GM21447 (cell line): Measurements from ENCODE around the gene LRP8.
"Not testable (repeated sequence)": the region's sequence is repeated elsewhere in the genome, so short reads cannot be mapped to it uniquely, and the experiment has no call there.

Experiments
- ATAC-seq: cut with Tn5 transposase; IDR thresholded peaks from one replicate; pipeline ENCODE4 v1.9.1; 2021; ENCODE audit not compliant: unreplicated experiment

LRP8 gene

DNA sequence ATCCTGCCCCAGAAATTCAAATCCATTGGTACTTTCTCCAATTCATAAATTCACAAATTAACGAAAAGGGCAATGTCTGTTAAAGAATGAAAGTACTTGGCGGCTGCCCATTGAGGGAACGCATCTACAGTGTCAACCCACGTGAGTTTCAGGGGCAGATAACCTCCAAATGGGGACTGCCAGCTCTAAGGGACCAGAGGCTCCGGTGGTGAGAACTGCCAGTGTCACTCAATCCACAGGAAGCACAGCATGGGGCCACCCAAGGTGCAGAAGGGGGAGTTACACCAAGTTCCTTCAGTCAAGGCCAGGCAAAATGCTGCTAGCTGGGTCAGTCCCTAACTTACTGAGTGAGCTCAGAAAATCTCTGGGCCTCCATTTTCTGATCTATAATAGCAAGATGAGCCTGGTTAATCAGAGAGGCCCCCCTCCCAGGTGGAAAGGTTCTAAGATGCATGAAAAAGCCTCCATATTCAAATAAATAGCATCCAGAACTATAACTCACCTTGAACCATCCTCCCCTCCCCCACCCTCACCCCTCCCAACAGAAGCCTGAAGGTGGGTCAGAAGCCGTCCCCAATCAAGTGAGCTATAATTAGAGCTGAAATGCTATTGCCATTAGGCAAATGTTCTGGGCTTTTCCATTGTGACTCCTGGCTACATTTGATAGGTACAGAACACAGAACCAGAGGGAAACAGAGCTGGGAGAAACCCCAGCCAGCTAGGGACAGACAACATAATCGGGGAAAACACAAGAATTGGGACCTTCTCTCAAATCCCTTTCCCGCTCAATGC, 41.7 kb downstream of the LRP8 start:
- ATAC-seq = no peak

GRCh38 chr1:53285546-53285945, 42.3 kb downstream of the LRP8 start:
- no peak for ATAC-seq

DNA sequence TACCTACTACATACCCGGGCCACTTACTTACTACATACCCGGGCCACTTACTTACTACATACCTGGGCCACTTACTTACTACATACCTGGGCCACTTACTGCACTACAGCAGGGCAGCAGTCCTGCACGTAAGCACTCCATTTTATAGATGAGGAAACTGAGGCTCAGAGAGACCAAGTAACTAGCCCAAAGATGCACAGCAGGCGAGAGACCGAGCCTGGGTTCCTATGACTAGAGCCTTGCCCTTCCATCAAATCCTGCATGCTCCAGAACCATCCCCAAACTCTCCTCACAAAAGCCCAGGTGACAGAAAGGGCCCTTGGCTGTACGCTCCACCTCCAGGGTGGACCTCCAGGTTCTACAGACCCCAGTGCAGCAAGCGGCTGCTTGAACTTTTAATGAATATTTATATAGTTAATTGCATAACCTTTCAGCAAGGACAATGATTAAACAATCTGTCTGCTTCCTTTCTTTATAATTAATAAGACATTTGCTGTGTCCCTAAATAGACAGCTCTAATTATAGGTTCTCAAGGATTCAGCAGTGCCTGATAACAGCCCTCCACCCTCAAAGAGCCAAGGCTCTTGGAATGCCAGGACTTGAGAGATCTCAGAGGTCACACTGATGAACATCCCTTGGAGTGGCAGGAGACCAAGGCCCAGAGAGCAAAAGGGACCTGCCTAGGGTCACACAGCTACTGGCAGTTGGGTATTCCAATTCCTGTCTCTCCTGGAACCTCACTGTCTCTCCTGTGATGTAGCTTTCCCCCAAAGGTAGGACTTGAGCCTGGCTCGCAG, 43.4 kb downstream of the LRP8 start:
- no peak for ATAC-seq

GRCh38 chr1:53283156-53283555, 44.7 kb downstream of the LRP8 start:
- ATAC-seq = not testable (repeated sequence)

DNA sequence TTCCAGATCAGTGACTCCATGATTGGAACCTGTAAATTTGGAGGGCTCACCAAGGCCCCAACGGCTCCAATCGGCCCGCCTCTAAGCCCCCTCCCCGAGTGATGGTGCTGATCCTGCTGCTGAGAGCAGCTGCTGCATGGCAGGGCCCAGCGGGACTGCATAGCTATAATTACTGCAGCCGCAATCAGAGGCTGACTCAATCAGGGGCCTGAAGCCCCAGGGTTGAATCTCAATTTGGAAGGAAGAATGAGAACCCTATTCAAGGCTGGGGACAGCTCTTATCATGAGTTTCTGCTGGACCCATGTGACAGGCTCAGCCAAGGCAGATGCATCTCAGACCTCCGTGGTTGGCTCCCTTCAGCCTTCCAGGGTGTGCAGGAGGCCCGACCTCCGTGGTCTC, 46.7 kb downstream of the LRP8 start:
- ATAC-seq = no peak

GRCh38 chr1:53280496-53280895, 47.4 kb downstream of the LRP8 start:
- no peak for ATAC-seq

DNA sequence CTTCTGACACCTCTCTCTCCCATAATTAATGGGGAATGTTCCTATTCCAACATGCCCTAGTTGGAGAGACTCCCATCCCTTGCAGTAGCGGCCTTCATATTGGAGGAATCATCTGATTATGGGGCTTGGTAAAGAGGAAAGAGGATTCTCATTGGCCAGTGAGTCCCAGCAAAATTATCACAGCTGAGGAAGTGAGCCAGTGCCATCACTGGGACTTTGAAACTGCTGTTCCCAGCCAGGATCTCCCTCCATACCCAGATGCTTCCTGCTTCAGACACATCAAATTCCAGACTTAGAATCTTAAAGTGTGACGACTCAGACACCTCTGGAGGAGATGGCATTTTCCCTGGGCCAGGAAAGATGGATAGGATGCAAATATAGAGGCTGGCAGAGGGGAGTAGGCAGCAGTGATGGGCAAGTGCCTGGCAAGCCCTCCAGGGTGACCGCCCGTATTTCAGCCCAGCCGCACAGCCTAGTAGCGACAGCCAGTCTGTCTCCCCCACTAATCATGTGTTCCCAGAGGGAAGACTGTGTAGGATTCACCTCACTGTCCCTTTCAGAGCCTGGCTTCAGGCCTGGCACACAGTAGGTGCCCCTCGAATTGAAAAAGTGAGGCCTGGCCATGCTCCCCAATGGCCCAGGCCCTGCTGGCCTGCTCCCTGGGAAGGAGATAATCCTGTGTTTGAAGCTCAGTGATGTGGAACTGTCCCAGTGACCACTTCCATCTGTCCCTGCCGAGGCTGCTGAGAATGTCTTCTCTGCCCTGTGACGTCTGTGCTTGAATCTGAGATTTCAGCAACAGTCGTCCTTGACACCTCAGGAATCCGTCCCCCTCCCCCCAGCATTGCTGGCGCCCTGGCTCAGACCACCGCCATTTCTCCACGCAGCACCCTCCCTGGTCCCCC, 48.3 kb downstream of the LRP8 start:
- ATAC-seq = no peak

DNA sequence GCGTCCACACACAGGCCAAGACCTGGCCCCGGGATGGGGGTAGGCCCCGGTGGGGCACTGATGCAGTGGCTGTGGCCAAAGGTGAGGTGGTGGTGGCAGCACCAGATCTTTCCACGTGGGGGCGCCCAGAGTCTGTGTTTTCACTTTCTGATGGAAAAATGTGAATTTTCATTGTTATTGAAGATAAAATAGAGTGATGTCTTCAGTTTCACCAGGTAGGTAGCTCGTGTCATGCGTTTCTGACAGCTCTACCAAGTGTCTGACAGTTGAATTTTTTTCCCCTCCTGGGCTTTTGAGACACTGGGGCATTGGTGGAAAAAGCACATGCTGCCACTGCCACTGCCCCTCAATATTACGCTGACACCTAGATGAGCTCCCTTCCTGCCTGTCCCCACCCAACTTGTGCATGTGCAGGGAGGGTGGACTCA, 49.6 kb downstream of the LRP8 start:
- peak; percentile 63 for ATAC-seq

DNA sequence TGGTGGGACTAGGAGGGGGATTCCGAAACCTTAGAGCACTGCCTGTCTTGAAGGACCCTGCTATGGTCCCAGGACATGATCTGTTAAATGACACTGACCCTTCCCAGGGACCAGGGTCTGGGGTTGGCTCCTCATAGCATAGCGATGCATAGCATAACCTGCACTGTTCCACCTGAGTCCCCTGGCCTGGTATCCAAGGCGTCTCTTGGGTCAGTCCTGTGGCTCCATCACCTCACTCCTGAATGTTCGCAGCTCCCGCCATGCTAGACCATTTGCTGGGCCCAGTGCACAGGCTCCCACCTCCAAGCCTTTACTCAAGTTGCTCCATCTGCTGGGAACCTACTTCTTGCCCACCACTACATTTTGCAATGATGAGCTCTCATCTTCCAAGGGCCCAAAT, 50.5 kb downstream of the LRP8 start:
- ATAC-seq = no peak

GRCh38 chr1:53276902-53277281, 51.0 kb downstream of the LRP8 start:
- no peak for ATAC-seq

DNA sequence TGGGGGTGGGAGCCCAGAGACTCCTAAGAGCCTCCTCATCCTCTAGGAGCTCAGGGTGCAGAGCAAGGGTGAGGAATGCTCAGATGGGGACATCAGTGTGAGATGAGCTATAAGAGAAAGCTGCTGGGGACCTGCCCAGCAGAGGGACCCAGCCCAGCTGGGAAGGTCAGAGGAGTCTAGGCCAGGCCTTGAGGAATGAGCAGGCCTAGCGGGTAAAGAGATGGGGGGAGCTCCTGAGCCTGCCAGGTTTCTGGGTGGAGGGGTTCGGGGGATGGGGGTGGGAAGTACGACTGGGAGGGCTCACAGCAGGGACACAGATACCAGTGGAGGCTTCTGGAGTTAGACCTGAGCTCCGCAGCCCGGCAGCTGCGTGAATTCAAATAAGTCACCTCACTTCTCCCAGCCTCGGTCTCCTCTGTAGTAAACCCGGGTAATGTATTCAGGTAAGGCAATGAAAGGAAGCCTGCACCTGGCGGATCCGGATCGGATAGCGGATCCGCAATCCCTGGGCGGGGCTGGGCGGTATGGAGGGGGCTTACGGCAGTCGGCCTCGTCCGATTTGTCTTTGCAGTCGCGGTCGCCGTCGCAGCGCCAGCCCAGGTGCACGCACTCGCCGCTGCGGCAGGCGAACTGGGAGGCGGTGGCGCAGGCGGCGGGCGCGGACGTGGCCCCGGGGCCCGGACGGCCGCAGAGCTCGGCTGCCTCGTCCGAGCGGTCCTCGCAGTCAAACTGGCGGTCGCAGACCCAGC, 51.5 kb downstream of the LRP8 start:
- no peak for ATAC-seq

DNA sequence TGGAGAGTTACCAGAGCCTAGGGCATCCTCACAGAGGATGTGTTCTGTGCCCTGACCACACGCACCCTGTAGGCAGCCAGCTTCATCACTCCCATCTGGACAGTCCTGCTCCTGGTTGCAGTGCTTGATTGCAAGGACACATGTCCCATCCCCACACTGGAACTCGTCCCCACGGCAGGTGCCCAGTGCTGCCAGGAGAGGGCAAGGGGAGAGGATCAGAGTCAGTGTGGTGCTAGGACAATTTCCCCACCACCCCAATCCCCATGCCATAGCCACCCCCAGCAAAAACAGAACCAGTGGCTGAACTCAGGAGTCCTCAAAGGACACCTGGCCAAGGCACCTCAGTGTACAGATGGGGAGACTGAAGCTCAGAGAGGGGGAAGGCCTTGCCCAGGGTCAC, 52.3 kb downstream of the LRP8 start:
- ATAC-seq = no peak

DNA sequence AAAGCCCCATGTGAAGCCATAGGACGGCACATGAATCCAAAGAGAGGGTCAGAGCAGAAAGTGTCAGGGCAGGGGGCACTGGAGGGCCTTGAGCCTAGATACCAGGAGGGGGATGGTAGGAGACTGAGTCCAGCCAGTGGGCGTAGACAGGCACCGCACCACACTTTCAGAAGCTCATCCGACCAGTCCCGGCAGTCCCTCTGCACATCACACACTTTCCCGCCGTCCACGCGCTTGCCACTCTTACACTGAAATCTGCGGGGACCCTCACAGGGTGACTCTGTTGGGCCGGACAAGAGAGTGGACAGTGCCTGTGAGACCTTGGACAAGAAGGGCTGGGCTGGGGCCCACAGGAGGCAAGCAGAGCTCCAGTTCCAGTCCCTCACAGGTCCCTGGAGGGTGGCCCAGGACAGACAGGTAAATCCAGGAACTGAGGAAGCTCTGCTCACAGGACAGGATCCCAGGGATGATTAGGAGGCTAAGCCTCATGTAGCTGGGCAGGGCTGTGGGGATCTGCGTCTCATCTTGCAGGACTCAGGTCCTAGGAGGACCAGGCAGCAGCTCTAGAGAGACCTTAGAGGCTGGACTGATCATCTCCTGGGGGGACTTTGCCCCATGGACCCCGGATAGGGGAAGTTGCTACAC, 53.2 kb downstream of the LRP8 start:
- ATAC-seq = no peak

- no peak for ATAC-seq
These were observed 53.8 kb downstream of the LRP8 start for GRCh38 chr1:53274026-53274425.

- ATAC-seq = no peak
These were observed 54.3 kb downstream of the LRP8 start for GRCh38 chr1:53273526-53273925.

- ATAC-seq = no peak
These were observed 55.5 kb downstream of the LRP8 start for GRCh38 chr1:53272349-53272748.

GRCh38 chr1:53271446-53272090, 56.3 kb downstream of the LRP8 start:
- no peak for ATAC-seq

DNA sequence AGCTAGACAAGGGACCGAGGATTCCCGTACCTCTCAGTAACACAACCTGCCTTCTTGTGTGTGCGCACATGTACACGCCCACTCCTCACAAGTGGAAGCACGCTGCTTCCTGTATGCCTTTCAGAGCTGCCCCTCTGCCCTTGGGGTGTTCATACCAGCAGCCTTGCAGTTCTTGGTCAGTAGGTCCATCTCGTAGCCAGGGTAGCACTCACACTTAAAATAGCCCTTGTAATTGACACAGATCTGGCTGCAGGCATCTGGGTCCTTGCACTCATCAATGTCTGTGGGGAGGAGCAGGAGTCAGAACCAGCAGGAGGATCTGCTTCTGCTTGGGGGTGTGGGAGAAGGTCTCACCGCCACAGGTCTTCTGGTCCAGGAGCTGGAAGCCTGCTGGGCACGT, 57.0 kb downstream of the LRP8 start:
- ATAC-seq = no peak

- no peak for ATAC-seq
These were observed 57.8 kb downstream of the LRP8 start for GRCh38 chr1:53270107-53270506.

GRCh38 chr1:53267761-53268160, 60.1 kb downstream of the LRP8 start:
- no peak for ATAC-seq
